Skin epidermis (tissue), 12 donors: ENCODE data around the gene DISC1.
A peak's percentile ranks its signal among the peaks of the same experiment; 100 is the strongest.
"Not testable (repeated sequence)": the region's sequence is repeated elsewhere in the genome, so short reads cannot be mapped to it uniquely, and the experiment has no call there.

Experiments
- H3K27ac ChIP-seq, 21 experiments: fragments of 200-600 bp; sonication (generic) in 11 of 21; one replicate each; pipeline ENCODE4 v1.5.0; 2020; ENCODE audit warnings: mild to moderate bottlenecking in 3 of 21, inconsistent platforms in 2 of 21, moderate library complexity in 2 of 21
- H3K4me3 ChIP-seq, 7 experiments: fragments of 200-600 bp; sonication (generic) in 2 of 7; one replicate each; pipeline ENCODE4 v1.5.0; 2020; ENCODE audit warnings: inconsistent platforms in 2 of 7, mild to moderate bottlenecking in 2 of 7, moderate library complexity in 1 of 7

The DISC1 gene

GRCh38 chr1:231751415-231751814 is 124.8 kb downstream of the DISC1 start:
- H3K27ac ChIP-seq = no peak overlapping the region
- no peak overlapping the region for H3K4me3 ChIP-seq

- Histone ChIP-seq H3K27ac (no peak overlapping the region), H3K4me3 (no peak overlapping the region)
These were observed 126.7 kb downstream of the DISC1 start for GRCh38 chr1:231753313-231753712.

DNA sequence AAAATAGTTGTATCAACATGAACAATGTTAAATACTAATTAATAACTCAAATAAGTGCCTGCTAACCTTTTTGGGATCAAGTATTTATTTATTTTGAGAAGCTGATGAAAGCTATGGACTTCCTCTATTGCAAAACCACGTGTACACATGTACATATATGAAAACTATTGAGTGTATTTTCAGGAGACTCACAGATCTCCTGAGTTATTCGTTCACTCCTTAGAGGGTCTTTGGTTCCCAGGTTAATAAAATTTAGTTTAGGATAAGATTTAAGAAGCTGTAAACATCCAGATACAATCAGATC is 130.5 kb downstream of the DISC1 start:
- no peak overlapping the region for H3K27ac ChIP-seq
- H3K4me3 ChIP-seq = no peak overlapping the region

GRCh38 chr1:231757759-231758158 is 131.2 kb downstream of the DISC1 start:
- no peak overlapping the region for H3K4me3 ChIP-seq
- no peak overlapping the region for H3K27ac ChIP-seq

DNA sequence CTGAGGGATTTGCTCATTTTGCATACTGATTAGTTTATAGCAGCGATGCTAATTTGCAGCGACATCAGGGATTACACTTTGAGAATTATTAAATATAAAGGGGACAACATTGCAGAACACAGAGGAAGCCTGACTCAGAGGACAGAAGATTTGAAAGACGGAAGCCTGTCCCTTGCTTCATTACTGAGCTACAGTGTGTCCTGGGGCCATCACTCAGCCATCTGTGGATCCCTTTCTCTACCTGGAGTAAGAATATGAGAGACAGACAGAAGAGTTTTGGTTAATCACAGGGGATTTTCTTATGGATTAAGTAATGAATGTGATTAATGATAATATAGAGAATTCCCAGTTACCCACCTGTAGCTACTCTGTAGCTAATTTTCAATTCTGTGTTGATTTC is 134.7 kb downstream of the DISC1 start:
- no peak overlapping the region for H3K27ac ChIP-seq
- H3K4me3 ChIP-seq = no peak overlapping the region

DNA sequence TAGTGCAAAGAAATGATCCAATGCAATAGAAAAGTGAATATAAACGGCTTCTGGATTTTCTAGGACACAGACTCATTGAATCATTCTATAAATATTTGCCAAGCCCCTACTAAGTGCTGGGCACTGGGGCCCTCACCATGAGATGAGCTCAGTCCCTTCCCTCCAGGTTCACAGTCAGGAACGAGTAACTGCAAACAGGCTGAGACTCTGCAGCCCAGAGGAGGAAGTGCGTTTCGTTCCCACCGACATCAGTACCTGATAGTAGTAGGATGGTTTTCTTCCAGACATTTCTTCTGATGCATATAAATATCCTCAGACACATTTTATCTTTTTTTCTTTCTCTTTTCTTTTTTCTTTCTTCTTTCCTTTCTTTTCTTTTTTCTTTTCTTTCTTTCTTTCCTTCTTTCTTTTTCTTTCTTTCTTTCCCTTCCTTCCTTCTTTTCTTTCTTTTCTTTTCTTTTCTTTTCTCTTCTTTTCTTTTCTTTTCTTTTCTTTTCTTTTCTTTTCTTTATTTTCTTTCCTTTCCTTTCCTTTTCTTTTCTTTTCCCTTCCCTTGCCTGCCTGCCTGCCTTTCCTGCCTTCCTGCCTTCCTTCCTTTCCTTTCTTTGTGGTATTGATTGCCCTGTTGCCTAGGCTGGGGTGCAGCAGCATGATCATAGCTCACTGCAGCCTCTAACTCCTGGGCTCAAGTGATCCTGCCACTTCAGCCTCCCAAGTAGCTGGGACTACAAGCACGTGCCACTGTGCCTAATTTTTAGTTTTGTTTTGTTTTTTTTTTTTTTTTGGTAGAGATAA is 135.4 kb downstream of the DISC1 start:
- no peak overlapping the region for H3K4me3 ChIP-seq
- H3K27ac ChIP-seq = no peak overlapping the region

- Histone ChIP-seq H3K4me3 (no peak overlapping the region), H3K27ac (no peak overlapping the region)
These were observed 136.9 kb downstream of the DISC1 start for GRCh38 chr1:231763456-231763855.

DNA sequence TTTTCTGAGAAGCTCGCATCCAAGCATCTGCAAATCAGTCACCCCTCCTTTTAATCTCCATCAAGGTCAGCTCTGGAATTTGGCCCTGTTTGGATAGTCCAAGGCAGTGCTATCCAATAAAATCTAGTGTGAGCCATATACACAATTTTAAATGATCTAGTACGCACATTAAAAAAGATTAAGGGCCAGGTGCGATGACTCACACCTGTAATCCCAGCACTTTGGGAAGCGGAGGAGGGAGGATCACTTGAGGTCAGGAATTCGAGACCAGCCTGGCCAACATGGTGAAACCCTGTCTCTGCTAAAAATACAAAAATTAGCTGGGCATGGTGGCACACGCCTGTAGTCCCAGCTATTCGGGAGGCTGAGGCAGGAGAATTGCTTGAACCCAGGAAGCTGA is 139.2 kb downstream of the DISC1 start:
- not testable (repeated sequence) for H3K27ac ChIP-seq, H3K4me3 ChIP-seq

- Histone ChIP-seq H3K4me3 (no peak overlapping the region), H3K27ac (no peak overlapping the region)
These were observed 140.9 kb downstream of the DISC1 start for GRCh38 chr1:231767471-231767870.

DNA sequence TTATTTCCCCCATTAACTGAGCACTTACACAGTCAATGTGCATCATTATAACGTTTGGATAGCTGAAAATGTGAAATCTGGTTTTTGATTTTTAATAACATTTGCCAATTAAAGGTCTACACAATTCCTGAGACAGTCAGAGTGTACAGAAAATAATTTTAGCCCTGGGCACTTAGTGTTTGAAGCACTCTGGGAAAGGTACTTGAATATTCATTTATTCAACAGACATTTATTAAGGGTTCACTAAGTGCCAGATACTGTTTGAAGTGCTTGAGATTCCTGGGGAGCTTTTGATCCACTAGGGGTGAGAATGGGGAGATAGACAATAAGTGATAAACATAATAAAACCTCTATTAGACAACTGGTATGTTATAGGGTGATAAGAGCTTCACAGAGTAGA is 141.8 kb downstream of the DISC1 start:
- Histone ChIP-seq H3K4me3 (no peak overlapping the region), H3K27ac (no peak overlapping the region)

DNA sequence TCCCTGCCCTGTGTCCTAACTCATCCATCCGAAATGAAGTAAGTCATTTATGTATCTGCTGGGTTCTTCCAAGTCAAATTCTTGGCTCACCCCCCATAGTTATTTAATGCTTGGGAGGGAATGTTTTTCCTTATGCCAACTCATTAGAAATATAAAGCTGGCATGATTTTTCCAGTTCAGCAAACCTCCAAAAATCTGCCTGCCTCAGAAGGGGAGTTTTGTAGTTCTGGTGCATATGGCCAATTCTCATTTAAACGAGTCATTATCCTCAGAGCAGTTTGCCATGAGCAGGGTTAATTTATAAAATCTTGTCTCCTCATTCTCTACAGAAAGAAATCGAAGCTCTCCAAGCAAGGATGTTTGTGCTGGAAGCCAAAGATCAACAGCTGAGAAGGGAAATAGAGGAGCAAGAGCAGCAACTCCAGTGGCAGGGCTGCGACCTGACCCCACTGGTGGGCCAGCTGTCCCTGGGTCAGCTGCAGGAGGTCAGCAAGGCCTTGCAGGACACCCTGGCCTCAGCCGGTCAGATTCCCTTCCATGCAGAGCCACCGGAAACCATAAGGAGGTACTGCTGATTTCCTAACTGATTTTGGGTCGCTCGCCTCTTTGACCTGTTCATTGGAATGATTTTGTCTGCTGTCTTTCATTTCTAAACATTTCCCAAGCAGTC is 144.1 kb downstream of the DISC1 start:
- Histone ChIP-seq H3K4me3 (no peak overlapping the region), H3K27ac (no peak overlapping the region)

DNA sequence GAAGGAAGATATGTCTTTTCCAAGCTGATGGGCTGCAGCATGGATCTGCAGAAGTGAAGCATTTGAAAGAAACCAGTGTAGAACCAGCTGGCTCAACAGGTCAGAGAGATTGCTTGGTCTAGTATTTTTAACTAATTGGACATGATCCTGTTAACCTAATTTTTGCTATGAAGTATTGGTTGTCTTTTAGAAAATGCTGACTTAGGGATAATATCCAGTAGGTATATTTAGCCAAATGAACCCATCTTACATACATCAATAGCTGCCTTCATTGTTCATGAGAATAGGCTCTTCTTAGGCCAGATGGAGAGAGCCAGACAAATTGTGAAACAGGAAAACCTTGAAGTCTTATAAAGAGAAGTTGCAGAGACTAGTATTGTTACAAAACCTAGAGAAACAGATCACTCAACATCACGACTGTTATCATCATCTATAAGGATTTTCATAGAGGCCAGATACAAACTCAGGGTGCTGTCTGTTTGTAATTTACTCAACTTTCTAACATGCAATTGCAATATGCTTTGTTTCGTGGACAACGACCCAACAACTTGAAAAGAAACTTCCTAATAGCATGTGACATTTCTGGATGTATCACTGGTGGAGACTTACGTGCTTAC is 148.2 kb downstream of the DISC1 start:
- Histone ChIP-seq H3K4me3 (no peak overlapping the region), H3K27ac (peak overlapping the region in 1 of 21 experiments; percentile 33)

GRCh38 chr1:231776010-231776756 is 149.6 kb downstream of the DISC1 start:
- H3K4me3 ChIP-seq = no peak overlapping the region
- peak overlapping the region in 4 of 21 experiments; percentile 6 to 41 (median 25) for H3K27ac ChIP-seq

DNA sequence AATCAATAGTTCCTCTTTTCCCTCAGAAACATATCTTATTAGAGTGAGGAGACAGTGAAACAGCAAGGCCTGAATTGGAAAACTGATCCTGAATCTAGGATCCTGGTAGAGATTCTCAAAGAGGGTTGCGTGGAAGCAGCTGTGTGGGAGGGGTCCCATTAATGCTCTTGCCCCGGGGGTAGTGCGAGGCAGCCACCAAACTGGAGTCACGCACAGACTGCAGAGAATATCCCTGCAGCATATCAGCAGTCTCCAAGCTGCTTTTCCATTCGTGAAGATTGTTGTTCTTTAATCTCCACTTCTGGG is 150.1 kb downstream of the DISC1 start:
- Histone ChIP-seq H3K4me3 (no peak overlapping the region), H3K27ac (peak overlapping the region in 6 of 21 experiments; percentile 1 to 41 (median 16))

GRCh38 chr1:231778009-231778719 is 151.6 kb downstream of the DISC1 start:
- peak overlapping the region in 16 of 21 experiments; percentile 3 to 66 (median 26) for H3K27ac ChIP-seq

DNA sequence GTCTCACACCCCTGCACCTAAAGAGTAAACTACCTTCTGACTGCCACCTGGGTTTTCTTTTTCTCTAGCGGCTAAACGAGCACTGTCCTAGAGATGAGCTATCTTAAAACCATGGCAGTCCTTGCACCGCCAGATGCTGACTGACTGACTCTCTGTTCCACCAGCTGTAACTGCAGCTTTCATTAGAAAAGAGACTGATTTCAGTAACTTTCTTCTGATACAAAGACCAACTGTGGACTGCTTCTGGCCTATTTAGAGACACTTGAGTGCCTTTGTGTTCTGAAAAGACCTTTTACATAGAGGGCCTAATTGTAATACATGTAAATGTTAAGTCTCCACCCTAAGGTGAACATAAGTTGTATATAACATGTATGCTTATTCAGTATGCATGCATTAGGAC is 152.5 kb downstream of the DISC1 start:
- no peak overlapping the region for H3K4me3 ChIP-seq

More at GRCh38 chr1:231778009-231778719, 151.6 kb downstream of the DISC1 start:
- no peak overlapping the region for H3K4me3 ChIP-seq

GRCh38 chr1:231781892-231782291 is 155.3 kb downstream of the DISC1 start:
- Histone ChIP-seq H3K27ac (peak overlapping the region in 4 of 21 experiments; percentile 2 to 51 (median 24)), H3K4me3 (no peak overlapping the region)

More for the DNA sequence above, 152.5 kb downstream of the DISC1 start:
- peak overlapping the region in 7 of 21 experiments; percentile 3 to 62 (median 15) for H3K27ac ChIP-seq

DNA sequence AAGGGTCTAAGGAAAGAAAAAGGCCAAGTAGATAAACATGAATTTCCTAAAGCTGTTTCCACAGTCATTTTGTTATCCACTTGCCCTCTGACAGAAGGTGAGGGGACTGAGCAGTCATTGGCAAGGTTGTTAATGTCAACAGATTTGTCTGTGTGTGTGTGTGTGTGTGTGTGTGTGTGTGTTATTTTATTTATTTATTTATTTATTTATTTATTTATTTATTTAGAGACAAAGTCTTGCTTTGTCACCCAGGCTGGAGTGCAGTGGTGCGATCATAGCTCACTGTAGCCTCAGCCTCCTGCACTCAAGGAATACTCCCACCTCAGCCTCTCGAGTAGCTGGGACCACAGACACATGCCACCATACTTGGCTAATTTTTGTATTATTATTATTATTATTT is 158.5 kb downstream of the DISC1 start:
- not testable (repeated sequence) for H3K4me3 ChIP-seq, H3K27ac ChIP-seq

DNA sequence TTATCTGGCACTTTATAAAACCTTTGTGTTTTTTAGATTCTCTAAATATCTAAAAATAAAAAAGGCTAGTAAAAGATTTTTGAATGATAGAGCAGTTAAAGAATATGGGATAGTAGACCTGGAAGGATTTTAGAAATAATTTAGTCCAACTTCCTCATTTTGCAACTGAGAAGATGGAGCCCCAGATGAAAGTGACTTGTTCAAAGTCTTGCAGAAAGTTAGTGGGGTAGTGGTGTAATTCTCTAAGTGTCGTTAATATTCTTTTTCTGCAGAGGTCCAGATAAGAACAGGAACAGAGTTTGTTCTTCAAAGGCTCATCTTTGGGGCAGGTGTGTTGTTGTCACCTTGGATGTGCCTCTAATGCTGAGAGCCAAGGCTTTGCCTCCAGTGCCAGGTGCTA is 159.5 kb downstream of the DISC1 start:
- H3K27ac ChIP-seq = no peak overlapping the region
- no peak overlapping the region for H3K4me3 ChIP-seq

DNA sequence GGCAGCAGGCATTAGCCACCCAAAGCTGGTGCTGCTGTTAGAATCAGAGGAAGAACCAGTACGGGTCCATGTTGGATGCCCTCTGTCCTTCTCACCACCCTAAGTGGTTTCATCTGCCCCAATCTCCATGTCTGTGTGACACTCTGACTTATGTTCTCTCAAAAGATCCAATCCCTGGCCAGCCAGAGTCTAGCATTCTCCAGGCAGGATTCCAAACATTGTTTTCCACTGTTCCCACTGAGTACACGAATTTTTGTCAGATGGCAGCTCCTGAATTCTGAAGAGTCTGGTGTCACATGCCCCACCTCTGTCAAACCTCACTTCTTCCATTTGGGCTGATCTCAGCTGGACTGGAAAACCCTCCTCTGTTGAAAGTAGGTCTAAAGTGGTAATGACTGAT is 166.0 kb downstream of the DISC1 start:
- Histone ChIP-seq H3K4me3 (no peak overlapping the region), H3K27ac (no peak overlapping the region)
